ENCODE measurements around the gene BAHD1.

BAHD1 gene

DNA sequence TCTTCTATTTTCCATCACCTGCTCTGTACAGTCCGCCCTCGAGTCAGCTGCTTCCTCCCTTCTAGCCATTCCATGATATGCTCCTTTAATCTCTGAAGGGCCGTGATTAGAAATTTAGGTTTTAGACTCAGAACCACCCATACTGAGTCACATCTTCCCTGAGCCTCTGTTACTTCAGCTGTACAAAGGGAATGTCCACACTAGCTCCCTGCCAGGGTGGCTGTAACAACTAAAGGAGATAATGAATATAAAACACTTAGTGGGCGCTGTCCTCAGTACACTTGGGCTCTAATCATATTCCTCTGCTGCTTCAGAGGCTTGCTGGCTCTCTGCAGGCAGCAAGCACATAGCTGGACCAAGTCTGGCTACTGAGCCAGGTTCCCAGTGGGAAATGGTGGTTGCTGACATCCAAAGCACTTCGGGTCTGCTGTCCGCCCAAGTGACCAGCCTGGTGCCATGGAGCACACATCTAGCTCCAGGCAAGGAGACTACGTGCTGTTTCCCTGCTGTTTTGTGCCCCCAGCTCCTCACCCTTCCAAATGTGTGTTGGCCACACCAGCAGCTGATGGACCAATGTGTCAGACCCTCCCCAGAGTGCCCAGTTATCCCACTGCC lies 29.1 kb downstream of the BAHD1 start:
- DNase-seq = no peak

DNA sequence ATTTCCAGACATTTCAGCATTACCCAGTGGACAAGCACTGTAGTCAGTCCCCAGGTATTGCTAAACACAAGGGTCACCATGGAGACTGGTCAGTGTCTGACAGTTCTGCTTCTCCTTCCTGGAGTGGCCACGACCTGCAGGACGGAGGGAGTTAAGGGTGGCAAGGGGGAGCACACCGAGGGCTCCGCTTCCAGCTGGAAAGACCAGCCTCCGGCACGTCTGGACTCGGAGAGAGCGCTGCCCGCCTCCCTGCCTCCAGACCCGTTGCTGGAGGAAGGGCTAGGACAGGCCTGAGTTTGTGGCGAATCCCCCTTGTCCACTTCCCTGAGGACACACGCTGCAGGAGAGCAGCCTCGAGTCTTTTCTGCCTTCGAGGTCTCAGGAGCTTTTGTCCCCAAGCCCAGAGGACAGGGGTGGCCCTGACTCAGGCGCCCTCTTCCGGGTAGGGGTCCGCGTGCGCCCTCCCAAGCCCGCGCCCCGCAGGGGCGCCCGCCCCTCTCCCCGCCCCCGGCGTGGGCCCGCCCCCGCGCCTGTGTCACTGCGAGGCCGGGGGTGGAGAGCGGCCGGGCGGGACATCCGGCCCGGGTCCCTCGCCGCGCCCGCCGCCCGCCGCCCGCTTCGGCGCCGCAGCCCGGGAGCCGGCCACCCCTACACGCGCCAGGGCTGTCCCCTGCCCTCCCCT lies 29.8 kb downstream of the BAHD1 start, which contains the start of gene CHST14:
CHST14 (plus strand) TSS at position 562 of the 682 bp plus-strand sequence. CDS start 230 bp downstream, outside the sequence.
- DNase-seq = no peak

DNA sequence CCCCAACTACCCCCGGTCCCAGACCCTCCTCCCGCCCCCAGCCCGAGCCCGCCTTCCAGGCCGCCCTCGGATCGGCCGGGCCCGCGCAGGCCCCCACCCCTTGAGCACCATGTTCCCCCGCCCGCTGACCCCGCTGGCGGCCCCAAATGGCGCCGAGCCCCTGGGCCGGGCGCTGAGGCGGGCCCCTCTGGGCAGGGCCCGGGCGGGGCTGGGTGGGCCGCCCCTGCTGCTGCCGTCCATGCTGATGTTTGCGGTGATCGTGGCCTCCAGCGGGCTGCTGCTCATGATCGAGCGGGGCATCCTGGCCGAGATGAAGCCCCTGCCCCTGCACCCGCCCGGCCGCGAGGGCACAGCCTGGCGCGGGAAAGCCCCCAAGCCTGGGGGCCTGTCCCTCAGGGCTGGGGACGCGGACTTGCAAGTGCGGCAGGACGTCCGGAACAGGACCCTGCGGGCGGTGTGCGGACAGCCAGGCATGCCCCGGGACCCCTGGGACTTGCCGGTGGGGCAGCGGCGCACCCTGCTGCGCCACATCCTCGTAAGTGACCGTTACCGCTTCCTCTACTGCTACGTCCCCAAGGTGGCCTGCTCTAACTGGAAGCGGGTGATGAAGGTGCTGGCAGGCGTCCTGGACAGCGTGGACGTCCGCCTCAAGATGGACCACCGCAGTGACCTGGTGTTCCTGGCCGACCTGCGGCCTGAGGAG lies 30.5 kb downstream of the BAHD1 start:
- DNase-seq = no peak

DNA sequence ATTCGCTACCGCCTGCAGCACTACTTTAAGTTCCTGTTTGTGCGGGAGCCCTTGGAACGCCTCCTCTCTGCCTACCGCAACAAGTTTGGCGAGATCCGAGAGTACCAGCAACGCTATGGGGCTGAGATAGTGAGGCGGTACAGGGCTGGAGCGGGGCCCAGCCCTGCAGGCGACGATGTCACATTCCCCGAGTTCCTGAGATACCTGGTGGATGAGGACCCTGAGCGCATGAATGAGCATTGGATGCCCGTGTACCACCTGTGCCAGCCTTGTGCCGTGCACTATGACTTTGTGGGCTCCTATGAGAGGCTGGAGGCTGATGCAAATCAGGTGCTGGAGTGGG lies 31.0 kb downstream of the BAHD1 start:
- DNase-seq = no peak

DNA sequence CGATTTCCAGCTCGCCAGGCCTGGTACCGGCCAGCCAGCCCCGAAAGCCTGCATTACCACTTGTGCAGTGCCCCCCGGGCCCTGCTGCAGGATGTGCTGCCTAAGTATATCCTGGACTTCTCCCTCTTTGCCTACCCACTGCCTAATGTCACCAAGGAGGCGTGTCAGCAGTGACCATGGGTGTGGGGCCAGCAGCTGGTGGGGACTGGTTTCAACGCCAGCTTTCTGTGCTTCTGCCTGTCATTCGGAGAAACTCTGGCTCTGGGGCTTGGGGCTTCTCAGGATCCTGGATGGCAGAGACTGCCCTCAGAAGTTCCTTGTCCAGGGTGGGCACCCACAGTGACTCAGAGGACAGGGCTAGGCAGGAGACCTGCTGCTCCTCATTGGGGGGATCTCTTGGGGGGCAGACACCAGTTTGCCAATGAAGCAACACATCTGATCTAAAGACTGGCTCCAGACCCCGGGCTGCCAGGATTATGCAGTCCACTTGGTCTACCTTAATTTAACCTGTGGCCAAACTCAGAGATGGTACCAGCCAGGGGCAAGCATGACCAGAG lies 31.5 kb downstream of the BAHD1 start:
- no peak for DNase-seq

DNA sequence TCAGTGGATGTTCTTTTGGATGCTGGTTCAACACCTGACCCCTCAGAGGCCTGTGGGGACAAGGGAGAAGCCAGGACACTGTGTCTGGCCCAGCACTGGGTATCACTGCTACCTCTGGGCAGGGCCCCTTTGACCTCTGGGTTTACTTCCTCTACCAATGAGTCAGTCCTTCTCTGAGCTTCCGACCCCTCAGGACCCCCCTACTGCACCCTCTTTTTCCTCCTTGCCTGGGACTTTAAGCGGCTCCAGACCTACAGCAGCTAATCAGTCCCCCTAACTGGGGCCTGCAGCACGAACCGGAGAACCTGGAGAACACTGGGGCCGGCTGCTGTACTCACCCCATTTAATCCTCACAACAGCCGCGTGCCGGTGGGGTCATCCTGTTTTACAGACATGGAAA lies 33.8 kb downstream of the BAHD1 start:
- no peak for DNase-seq

DNA sequence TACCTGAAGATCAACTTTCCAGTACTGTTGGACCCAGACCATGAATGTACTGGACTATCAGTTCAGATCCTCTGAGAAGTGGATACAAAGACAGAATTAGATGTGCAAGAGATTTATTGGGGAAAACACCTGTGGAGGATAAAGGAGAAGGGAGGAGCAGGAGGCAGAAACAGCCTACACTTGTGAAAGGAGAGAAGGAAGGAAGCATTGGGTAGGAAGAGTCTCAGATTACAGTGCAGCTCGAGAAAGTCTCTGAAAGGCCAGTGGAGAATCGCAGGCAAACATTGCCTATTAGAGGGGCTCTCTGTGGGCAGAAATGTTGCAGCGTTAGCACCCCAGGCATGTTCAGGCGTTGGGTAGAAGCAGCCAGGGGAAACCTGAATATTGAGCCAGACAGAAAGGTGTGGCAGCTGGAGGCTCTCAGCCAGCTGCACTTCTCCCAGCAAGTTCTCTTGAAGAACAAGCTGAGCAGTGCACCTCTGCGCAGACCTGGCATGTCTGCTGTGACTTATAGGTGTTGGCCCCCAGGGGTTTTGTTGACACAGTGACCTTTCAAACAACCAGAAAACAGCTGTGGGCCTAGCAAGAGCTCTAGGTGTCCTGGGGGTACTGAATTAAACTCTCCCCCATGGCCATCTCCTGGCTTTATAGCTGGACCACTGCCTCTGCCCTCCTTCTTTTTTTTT lies 37.0 kb downstream of the BAHD1 start:
- no peak for DNase-seq

DNA sequence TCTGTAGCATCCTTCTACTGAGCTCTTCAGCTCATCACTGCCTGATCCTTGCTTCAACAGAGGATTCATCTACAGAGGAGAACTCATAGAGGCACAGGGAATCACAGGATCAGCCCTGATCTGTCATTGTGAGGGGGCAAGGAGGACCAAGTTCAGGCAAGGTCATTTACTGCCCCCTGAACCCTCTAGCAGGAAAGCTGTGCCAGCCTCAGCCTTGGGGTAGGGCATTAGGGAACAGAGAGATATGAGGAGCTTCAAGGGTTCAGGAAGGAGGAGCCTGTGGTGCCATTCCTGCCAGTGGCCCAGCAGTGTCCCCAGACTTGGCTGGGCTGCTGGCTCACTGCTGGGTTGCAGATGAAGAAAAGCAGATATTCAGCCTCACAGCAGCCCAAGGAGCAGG lies 38.3 kb downstream of the BAHD1 start:
- no peak for DNase-seq

DNA sequence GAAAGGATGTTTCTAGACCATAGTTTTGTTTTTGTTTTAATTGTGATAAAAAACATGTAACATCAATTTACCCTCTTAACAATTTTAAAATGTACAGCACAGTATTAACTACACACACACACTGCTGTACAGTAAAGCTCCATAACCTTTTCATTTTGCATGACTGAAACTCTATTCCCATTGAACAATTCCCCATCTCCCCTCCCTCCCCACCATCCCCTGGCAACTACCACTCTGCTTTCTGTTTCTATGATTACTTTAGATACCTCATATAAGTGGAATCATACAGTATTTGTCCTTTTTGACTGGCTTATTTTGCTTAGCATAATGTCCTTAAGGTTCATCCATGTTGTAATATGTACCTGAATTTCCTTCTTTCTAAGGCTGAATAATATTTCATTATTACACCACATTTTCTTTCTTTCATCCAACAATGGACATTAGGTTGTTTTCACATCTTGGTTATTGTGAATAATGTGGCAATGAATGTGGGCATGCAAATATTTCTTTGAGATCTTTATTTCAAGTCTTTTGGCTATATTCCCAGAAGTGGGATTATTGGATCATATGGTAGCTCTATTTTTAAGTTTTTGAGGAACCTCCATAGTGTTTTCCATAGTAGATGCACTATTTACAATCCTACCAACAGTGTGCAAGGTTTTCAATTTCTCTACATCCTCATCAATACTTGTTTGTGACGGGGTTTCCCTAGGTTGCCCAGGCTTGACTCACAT lies 40.8 kb downstream of the BAHD1 start:
- DNase-seq = no peak

DNA sequence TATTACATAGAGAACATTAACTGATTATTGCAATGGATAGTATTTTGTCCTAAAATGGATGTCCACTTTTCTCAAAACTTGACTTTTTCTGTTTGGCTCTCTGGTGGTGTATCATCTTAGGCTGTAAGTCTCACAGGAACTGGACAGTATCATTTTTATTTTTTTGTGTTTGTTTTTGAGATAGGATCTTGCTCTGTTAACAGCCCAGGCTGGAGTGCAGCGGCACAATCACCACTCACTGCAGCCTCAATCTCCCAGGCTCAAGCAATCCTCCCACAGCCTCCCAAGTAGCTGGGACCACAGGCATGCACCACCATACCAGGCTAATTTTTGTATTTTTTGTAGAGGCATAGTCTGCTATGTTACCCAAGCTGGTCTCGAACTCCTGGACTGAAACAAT lies 43.2 kb downstream of the BAHD1 start:
- no peak for DNase-seq

DNA sequence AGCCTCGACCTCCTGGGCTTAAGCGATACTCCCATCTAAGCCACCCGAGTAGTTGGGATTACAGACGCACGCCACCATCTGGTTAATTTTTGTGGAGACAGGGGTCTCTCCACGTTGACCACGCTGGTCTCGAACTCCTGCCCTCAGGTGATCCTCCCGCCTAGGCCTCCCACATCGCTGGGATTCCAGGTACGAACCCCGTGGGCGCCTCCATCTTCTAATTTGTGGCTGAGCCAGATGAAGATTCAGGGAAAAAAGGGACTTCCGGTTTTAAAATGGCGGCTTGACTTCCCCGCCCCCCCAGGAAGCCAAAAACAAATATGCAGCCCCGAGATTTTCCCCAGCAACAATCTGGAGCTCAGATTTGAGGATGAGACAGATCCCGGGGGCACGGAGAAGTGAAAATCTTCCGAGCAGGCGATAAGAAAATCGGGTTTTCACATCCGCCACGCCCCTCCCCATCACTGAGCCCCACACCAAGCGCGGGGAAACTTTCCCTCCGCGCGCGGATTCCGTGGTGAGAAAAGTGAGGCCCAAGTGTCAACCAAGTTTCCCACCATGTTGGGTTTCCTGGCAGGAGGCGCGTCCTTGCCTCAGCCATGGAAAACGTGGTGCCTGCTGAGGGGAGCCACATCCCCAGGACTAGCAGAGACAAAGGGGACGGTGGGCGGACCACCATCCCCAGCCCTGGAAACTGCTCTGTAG lies 45.5 kb downstream of the BAHD1 start:
- no peak for DNase-seq

DNA sequence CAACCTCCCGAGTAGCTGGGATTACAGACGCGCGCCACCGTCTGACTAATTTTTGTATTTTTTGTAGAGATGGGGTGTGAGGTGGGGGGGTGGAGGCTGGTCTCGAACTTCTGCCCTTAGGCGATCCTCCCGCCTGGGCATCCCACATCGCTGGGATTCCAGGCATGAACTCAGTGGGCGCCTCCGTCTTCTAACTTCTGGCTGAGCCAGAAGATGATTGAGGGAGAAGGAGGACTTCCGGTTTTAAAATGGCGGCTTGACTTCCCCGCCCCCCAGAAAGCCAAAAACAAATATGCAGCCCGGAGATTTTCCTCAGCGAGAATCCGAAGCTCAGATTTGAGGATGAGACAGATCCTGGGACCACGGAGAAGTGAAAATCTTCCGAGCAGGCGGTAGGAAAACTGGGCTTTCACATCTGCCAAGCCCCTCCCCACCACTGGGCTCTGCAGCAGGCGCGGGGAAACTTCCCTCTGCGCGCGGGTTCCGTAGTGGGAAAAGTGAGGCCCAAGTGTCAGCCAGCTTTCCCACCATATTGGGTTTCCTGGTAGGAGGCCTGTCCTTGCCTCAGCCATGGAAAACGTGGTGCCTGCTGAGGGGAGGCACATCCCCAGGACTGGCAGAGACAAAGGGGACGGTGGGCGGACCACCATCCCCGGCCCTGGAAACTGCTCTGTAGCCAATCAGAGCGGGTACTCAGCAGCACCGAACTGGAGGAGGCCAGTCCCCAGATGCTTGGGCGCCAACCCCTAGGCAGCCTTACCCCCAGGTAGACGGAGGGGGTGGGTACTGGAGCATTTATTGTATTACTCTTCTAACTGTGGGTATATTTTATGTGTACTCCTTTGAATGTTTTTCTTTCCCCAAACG lies 47.3 kb downstream of the BAHD1 start:
- no peak for DNase-seq

DNA sequence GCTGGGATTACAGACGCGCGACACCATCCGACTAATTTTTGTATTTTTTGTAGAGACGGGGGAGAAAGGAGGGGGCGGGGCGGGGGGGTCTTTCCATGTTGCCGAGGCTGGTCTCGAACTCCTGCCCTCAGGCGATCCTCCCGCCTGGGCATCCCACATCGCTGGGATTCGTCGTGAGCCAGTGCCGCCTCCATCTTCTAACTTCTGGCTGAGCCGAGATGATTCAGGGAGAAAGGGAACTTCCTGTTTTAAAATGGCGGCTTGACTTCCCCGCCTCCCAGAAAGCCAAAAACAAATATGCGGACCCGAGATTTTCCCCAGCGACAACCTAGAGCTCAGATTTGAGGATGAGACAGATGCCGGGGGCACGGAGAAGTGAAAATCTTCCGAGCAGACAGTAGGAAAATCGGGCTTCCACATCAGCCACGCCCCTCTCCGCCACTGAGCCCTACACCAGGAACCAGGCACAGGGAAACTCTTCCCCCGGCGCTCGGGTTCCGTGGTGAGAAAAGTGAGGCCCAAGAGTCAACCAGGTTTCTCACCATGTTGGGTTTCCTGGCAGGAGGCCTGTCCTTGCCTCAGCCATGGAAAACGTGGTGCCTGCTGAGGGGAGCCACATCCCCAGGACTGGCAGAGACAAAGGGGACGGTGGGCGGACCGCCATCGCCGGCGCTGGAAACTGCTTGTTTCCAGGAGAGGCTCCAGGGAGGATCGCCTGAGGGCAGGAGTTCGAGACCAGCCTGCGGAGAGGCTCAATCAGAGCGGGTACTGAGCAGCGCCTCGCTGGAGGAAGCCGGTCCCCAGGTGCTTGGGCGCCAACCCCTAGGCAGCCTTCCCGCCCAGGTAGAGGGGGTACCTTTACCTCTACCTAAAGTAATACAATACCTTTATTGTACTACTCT lies 48.8 kb downstream of the BAHD1 start:
- no peak for DNase-seq

DNA sequence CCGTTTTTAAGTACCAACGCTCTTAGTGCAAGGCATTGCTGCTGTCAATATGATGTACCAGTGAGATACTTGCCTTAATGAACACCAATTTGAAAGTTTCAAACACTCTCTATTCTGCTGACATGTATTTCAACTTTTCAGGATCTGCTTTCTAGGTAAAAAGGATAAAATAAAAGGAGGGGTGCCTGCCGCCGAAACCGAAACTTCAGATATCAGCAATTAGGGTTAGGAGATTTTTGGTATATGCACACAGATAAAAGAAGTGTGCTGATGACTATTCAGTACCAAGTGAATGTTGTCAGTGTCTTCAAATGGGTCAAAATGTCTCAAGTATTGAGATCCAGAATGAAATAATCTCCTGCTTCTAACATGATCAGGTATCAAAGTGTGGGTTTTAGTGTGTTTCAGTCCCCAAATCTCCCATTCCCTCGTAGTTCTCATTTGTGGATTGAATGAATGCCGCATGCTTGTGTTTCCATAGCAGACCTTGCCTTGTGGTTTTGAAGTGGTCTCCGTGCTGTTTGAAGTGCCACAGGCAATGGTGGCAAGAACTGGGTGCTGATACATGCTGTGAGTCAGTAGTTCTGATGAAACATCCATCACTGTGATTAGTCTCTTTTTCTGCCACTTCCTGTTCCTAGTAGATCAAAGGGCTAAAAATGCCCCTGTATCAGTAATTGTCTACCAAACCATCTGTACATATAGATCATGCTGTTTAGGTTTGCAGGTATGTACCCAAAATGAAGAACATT lies 52.5 kb downstream of the BAHD1 start:
- no peak for DNase-seq

DNA sequence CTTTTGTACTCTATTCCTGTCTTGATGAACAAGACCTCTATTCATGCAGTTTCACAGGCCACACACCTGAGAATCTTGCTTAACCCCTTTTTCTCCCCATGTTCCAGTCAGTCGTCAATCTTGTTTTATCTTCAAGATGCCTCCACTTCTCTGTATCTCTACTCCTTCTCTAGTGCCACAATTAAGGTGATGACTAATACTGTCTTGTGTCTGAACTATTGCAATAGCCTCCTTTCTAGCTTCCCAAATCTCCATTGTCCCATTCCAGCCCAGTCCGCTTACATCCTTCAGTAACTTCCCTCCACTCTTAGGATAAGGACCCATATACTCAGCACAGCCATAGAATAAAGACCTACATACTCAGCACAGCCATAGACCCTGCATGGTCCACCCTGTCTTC lies 54.8 kb downstream of the BAHD1 start:
- DNase-seq = no peak

DNA sequence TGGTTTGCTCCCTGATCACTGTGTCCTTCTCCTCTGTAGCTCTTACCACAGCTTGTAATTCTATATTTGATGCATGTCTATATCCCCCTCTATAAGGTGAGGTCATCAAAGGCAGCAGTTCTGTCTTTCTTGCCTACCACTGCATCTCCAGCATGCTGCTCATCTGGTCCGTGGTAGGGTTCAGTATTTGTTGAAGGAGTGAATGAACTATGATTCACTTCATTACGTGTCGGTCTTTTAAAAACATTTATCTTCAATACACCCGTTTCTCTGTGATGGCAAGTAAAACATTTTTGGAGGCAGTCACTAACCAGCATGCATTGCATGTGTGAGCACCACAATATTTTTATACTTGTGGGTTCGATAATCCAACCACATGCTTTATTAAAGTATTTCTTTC lies 57.7 kb downstream of the BAHD1 start:
- DNase-seq = no peak

DNA sequence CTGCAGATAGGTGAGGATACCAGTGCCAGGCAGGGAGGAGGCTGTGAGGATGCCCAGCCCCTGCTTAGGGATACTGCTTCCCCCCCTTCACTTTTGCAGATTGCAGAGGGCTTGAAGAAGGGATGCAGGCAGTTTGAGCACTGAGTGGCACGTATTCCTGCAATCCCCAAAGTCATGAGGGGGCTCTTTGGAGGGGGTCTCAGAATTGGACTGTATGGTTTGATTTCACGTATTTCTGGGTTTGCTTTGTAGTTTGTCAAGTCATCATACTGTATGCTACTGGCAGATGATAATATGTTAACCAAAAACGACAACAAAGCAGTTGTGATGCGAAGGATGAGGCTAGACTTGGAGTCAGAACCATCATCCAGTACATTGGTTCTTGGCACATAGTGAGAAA lies 58.1 kb downstream of the BAHD1 start:
- no peak for DNase-seq

DNA sequence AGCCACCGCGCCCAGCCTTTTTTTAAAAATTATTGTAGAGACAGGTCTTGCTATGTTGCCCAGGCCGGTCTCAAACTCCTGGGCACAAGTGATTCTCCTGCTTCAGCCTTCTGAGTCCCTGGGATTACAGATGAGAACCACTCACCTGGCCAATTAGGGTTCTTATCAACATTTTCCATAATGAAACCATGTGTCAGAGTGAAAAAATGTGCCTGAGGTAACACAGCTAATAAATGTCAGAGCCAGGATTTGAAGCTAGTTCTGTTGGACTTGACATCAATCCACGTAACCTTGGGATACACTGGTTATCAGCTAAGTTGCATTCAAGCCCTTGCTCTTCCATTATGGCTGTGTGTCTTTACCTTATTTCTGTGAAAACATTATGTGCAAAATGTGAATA lies 59.2 kb downstream of the BAHD1 start:
- DNase-seq = no peak
